NCI-H1694 (cell line): ENCODE data around the gene KIF22.

Experiments used
- DNase-seq: peaks from one replicate; lab custom pipeline; 2025; lab: John Stamatoyannopoulos, UW

KIF22 gene

GRCh38 chr16:29804020-29804419, 13.5 kb downstream of the KIF22 start:
- DNase-seq = no peak

- peak; percentile 48 for DNase-seq
These were observed 14.1 kb downstream of the KIF22 start for GRCh38 chr16:29804455-29805231.

- peak; percentile 95 for DNase-seq
These were observed 14.9 kb downstream of the KIF22 start for GRCh38 chr16:29805232-29806098.

GRCh38 chr16:29806099-29806579, 15.6 kb downstream of the KIF22 start, which contains the start of gene MAZ:
Gene MAZ, plus strand, starts transcription at chr16:29806529. Its CDS starts 173 bp downstream, at chr16:29806702.
- DNase-seq = peak; percentile 74

GRCh38 chr16:29806641-29807425, 16.3 kb downstream of the KIF22 start:
- DNase-seq = no peak

GRCh38 chr16:29807426-29808218, 17.1 kb downstream of the KIF22 start:
- peak; percentile 75 for DNase-seq

GRCh38 chr16:29808219-29808900, 17.8 kb downstream of the KIF22 start:
- DNase-seq = no peak

- DNase-seq = no peak
These were observed 18.6 kb downstream of the KIF22 start for GRCh38 chr16:29809031-29809747.

- no peak for DNase-seq
These were observed 19.5 kb downstream of the KIF22 start for GRCh38 chr16:29809850-29810698.

- DNase-seq = no peak
These were observed 20.2 kb downstream of the KIF22 start for GRCh38 chr16:29810699-29811169.

- peak; percentile 20 for DNase-seq
These were observed 20.8 kb downstream of the KIF22 start for GRCh38 chr16:29811170-29811895.

GRCh38 chr16:29811896-29812665, 21.5 kb downstream of the KIF22 start, which contains the start of gene PRRT2:
Gene PRRT2, plus strand, starts transcription at chr16:29812193. Its CDS starts 862 bp downstream, at chr16:29813055.
- no peak for DNase-seq

GRCh38 chr16:29812754-29813643, 22.4 kb downstream of the KIF22 start:
- no peak for DNase-seq

GRCh38 chr16:29813644-29814562, 23.4 kb downstream of the KIF22 start:
- DNase-seq = no peak

GRCh38 chr16:29814592-29814991, 24.0 kb downstream of the KIF22 start:
- DNase-seq = no peak
